GM23338 (cell line): ENCODE results near the gene FER. TPM values are rescaled to one million over a fixed set of nuclear protein-coding genes. Genes with fewer than 3 reads are reported as not detected.

Experiments used
- ATAC-seq: fragments of 200-7000 bp; cut with Tn5 transposase; 3 replicates; pipeline ENCODE4 v1.9.1; 2020
- DNase-seq: peaks from one replicate; pipeline ENCODE4 v3.0.0-alpha.2; 2015; ENCODE audit warnings: low spot score
- H2AFZ ChIP-seq: fragments of 200-600 bp; sonication (generic); 2 replicates; pipeline ENCODE4 v1.8.0; 2016; ENCODE audit warnings: antibody characterized with exemption, mild to moderate bottlenecking, moderate library complexity
- H3F3A ChIP-seq: fragments of 200-600 bp; sonication (generic); replicated peaks from 2 replicates; pipeline ENCODE4 v1.8.0; 2017; ENCODE audit warnings: antibody characterized with exemption, mixed run types, low read depth
- H3K27ac ChIP-seq: fragments of 200-600 bp; sonication (generic); 2 replicates; pipeline ENCODE4 v1.6.1; 2016; ENCODE audit warnings: low read depth
- H3K27me3 ChIP-seq: fragments of 200-600 bp; sonication (generic); 2 replicates; pipeline ENCODE4 v1.8.0; 2016; ENCODE audit warnings: mild to moderate bottlenecking, mixed run types, moderate library complexity; ENCODE audit not compliant: insufficient read depth
- H3K36me3 ChIP-seq: fragments of 200-600 bp; sonication (generic); 2 replicates; pipeline ENCODE4 v1.8.0; 2016; ENCODE audit warnings: mild to moderate bottlenecking; ENCODE audit not compliant: insufficient read depth
- H3K4me1 ChIP-seq: fragments of 200-600 bp; sonication (generic); 2 replicates; pipeline ENCODE4 v1.8.0; 2016; ENCODE audit warnings: mild to moderate bottlenecking, moderate library complexity; ENCODE audit not compliant: insufficient read depth
- H3K4me2 ChIP-seq: fragments of 200-600 bp; sonication (generic); 2 replicates; pipeline ENCODE4 v1.7.1; 2017; ENCODE audit warnings: mixed run types
- H3K4me3 ChIP-seq: fragments of 200-600 bp; sonication (generic); 2 replicates; pipeline ENCODE4 v1.6.1; 2016; ENCODE audit warnings: mixed run types
- H3K79me2 ChIP-seq: fragments of 200-600 bp; sonication (generic); replicated peaks from 2 replicates; pipeline ENCODE4 v1.8.0; 2017; ENCODE audit warnings: mild to moderate bottlenecking; ENCODE audit not compliant: insufficient read depth
- H3K9me2 ChIP-seq: fragments of 200-600 bp; sonication (generic); 2 replicates; pipeline ENCODE4 v1.8.0; 2017; ENCODE audit not compliant: insufficient read depth
- H4K20me1 ChIP-seq: fragments of 200-600 bp; sonication (generic); replicated peaks from 2 replicates; pipeline ENCODE4 v1.8.0; 2017; ENCODE audit warnings: mild to moderate bottlenecking; ENCODE audit not compliant: insufficient read depth
- H3K27ac Mint-ChIP-seq: 2 replicates; pipeline ENCODE4 v1.8.0; 2020; ENCODE audit warnings: inconsistent platforms, mild to moderate bottlenecking, moderate library complexity, mixed read lengths
- H3K27me3 Mint-ChIP-seq: 3 replicates; pipeline ENCODE4 v1.8.0; 2022; ENCODE audit warnings: low read depth, mild to moderate bottlenecking, moderate library complexity, mixed read lengths, inconsistent platforms; ENCODE audit not compliant: insufficient read depth, poor library complexity
- H3K36me3 Mint-ChIP-seq: 3 replicates; pipeline ENCODE4 v1.8.0; 2021; ENCODE audit warnings: low read depth, mild to moderate bottlenecking, inconsistent platforms, moderate library complexity, mixed read lengths
- H3K4me1 Mint-ChIP-seq: 3 replicates; pipeline ENCODE4 v1.8.0; 2020; ENCODE audit warnings: mild to moderate bottlenecking, inconsistent platforms, mixed read lengths
- H3K4me3 Mint-ChIP-seq: 3 replicates; pipeline ENCODE4 v1.8.0; 2021; ENCODE audit warnings: moderate library complexity, mild to moderate bottlenecking, inconsistent platforms, mixed read lengths
- H3K9me3 Mint-ChIP-seq: 3 replicates; pipeline ENCODE4 v1.8.0; 2020; ENCODE audit warnings: moderate library complexity, mild to moderate bottlenecking, inconsistent platforms, mixed read lengths
- CREB1 ChIP-seq: fragments of 250-450 bp; sonication (Bioruptor Pico); IDR thresholded peaks from 2 replicates; pipeline ENCODE4 v1.5.0; 2020; ENCODE audit warnings: low read depth, mild to moderate bottlenecking, moderate library complexity
- ETS1 ChIP-seq: IDR thresholded peaks from 2 replicates; pipeline ENCODE4 v1.6.1; 2016; ENCODE audit warnings: antibody characterized with exemption
- EZH2 ChIP-seq: fragments of 200-600 bp; sonication (generic); IDR thresholded peaks from one replicate; pipeline ENCODE4 v1.8.0; 2017; ENCODE audit warnings: antibody characterized with exemption, mild to moderate bottlenecking, low read depth; ENCODE audit not compliant: unreplicated experiment
- EZH2phosphoT487 ChIP-seq: fragments of 200-600 bp; sonication (generic); IDR thresholded peaks from one replicate; pipeline ENCODE4 v1.8.1; 2018; ENCODE audit warnings: antibody characterized with exemption; ENCODE audit not compliant: unreplicated experiment
- JUNB ChIP-seq: IDR thresholded peaks from one replicate; pipeline ENCODE4 v1.6.1; 2016; ENCODE audit warnings: antibody characterized with exemption; ENCODE audit not compliant: unreplicated experiment
- NANOG ChIP-seq: IDR thresholded peaks from 2 replicates; pipeline ENCODE4 v1.6.1; 2016; ENCODE audit warnings: antibody characterized with exemption, borderline replicate concordance
- POLR2AphosphoS5 ChIP-seq: IDR thresholded peaks from 2 replicates; pipeline ENCODE4 v1.6.1; 2016; ENCODE audit warnings: antibody characterized with exemption, low read depth
- REST ChIP-seq: IDR thresholded peaks from one replicate; pipeline ENCODE4 v1.6.1; 2018; ENCODE audit warnings: antibody characterized with exemption; ENCODE audit not compliant: unreplicated experiment
- STAT1 ChIP-seq: IDR thresholded peaks from one replicate; pipeline ENCODE4 v1.6.1; 2016; ENCODE audit warnings: antibody characterized with exemption; ENCODE audit not compliant: unreplicated experiment
- ZNF114 ChIP-seq: fragments of 250-450 bp; sonication (Bioruptor Pico); IDR thresholded peaks from 2 replicates; pipeline ENCODE4 v1.5.0; 2020; ENCODE audit warnings: mild to moderate bottlenecking, moderate library complexity
- ZNF331 ChIP-seq: fragments of 250-450 bp; sonication (Bioruptor Pico); IDR thresholded peaks from 2 replicates; pipeline ENCODE4 v1.5.0; 2020; ENCODE audit warnings: low read depth, mild to moderate bottlenecking, moderate library complexity
- ZNF462 ChIP-seq: fragments of 250-450 bp; sonication (Bioruptor Pico); IDR thresholded peaks from 2 replicates; pipeline ENCODE4 v1.5.0; 2020; ENCODE audit warnings: mild to moderate bottlenecking, moderate library complexity
- polyA plus RNA-seq: library from polyadenylated mRNA; unstranded; fragments of >200 nt; fragmentation: Nextera tagmentation; extraction: Ambion mirVana; gene quantifications from 2 replicates; pipeline ENCODE4 v1.2.1, GENCODE V29; 2016
- total RNA-seq: library from RNA; depleted of rRNA; stranded (reverse); fragments of >200 nt; shearing (Covaris generic); gene quantifications from 2 replicates; pipeline ENCODE4 v1.2.3, GENCODE V29; 2014
- TF ChIP-seq, protein P1 (sequence below), 2 experiments: fragments of 200-600 bp in 1 of 2; sonication (generic) in 1 of 2; conservative IDR thresholded peaks; 2 replicates each; pipeline versions ENCODE4 v1.5.1 to v1.6.1; 2016 to 2017; ENCODE audit warnings: antibody characterized with exemption in 2 of 2, low read depth in 2 of 2, mild to moderate bottlenecking in 2 of 2, moderate library complexity in 1 of 2

Gene FER
- total and polyA plus RNA-seq, 2 experiments from 2014 or later = 17.4 to 34.8 TPM

DNA sequence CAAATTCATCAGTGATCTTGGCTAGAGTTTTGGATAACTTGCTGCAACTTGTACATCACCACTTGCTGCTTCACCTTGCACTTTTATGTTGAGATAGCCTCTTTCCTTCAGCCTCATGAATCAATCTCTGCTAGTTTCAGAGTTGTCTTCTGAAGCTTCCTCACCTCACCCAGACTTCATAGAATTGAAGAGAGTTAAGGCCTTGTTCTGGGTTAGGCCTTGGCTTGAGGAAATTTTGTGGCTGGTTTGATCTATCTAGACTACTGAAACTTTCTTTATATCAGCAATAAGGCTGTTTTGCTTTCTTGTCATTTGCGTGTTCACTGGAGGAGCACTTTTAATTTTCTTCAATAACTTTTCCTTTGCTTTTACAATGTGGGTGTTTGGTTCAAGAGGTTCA lies 12.8 kb downstream of the FER start:
- no peak overlapping the region for H3K4me3 ChIP-seq
- no peaks in the 10 kb centered on the region for H3K36me3 ChIP-seq
- H3K9me3 Mint-ChIP-seq = peaks cover 5% of the 10 kb centered on the region; the same call in 2 of the 3 replicates
- no peaks in the 10 kb centered on the region for H3F3A ChIP-seq
- no peak overlapping the region for H3K4me2 ChIP-seq
- peaks cover 22% of the 10 kb centered on the region for H3K4me1 ChIP-seq
- TF ChIP-seq ETS1 (no peak), EZH2phosphoT487 (no peak), POLR2AphosphoS5 (no peak), NANOG (no peak), JUNB (no peak), CREB1 (CRISPR knock-in tag) (no peak), STAT1 (no peak), ZNF114 (CRISPR knock-in tag) (no peak), ZNF462 (CRISPR knock-in tag) (no peak), REST (no peak), ZNF331 (no peak), EZH2 (no peak)
- TF ChIP-seq, protein P1, sequence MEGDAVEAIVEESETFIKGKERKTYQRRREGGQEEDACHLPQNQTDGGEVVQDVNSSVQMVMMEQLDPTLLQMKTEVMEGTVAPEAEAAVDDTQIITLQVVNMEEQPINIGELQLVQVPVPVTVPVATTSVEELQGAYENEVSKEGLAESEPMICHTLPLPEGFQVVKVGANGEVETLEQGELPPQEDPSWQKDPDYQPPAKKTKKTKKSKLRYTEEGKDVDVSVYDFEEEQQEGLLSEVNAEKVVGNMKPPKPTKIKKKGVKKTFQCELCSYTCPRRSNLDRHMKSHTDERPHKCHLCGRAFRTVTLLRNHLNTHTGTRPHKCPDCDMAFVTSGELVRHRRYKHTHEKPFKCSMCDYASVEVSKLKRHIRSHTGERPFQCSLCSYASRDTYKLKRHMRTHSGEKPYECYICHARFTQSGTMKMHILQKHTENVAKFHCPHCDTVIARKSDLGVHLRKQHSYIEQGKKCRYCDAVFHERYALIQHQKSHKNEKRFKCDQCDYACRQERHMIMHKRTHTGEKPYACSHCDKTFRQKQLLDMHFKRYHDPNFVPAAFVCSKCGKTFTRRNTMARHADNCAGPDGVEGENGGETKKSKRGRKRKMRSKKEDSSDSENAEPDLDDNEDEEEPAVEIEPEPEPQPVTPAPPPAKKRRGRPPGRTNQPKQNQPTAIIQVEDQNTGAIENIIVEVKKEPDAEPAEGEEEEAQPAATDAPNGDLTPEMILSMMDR (conservative IDR thresholded peaks at IDR 0.05; ENCODE audit: low read depth in 2 of 2) = no peak
- H3K27ac ChIP-seq = no peak overlapping the region
- peaks cover 25% of the 10 kb centered on the region for H3K79me2 ChIP-seq
- no peak overlapping the region for H3K27ac Mint-ChIP-seq
- peaks cover 23% of the 10 kb centered on the region for H3K4me1 Mint-ChIP-seq
- DNase-seq (no peak), ATAC-seq (no peak)
- no peaks in the 10 kb centered on the region for H3K27me3 ChIP-seq
- H3K27me3 Mint-ChIP-seq = no peaks in the 10 kb centered on the region
- no peaks in the 10 kb centered on the region for H3K9me2 ChIP-seq
- H3K4me3 Mint-ChIP-seq = no peak overlapping the region
- peaks cover 12% of the 10 kb centered on the region; the same call in 2 of the 3 replicates for H3K36me3 Mint-ChIP-seq
- H4K20me1 ChIP-seq = no peaks in the 10 kb centered on the region
- H2AFZ ChIP-seq = no peak overlapping the region
